Activated CD8-positive, alpha-beta T cell treated with anti-CD3 and anti-CD28 coated beads for 36 hours (primary cell): Measurements from ENCODE around the gene UBXN1. TPM values are rescaled to one million over a fixed set of nuclear protein-coding genes. Genes with fewer than 3 reads are reported as not detected.

ENCODE experiments used
- ATAC-seq: fragments of 200-7000 bp; cut with Tn5 transposase; one replicate; pipeline ENCODE4 v1.10.0; 2021; ENCODE audit warnings: mild to moderate bottlenecking, moderate library complexity
- CTCF ChIA-PET: fragments of 350-600 bp; sonication (Branson Sonifier 250); formaldehyde crosslinking; loops from one replicate; lab custom pipeline; 2021; ENCODE audit warnings: antibody characterized with exemption; lab: Charles Lee
- POLR2A ChIA-PET: fragments of 350-600 bp; sonication (Branson Sonifier 250); formaldehyde crosslinking; loops from one replicate; lab custom pipeline; 2021; ENCODE audit warnings: antibody characterized with exemption; lab: Charles Lee
- DNase-seq: peaks from one replicate; pipeline ENCODE4 v3.0.0-alpha.2; 2020
- H3K27ac Mint-ChIP-seq: one replicate; pipeline ENCODE4 v1.8.0; 2021; ENCODE audit warnings: mild to moderate bottlenecking, mixed read lengths
- H3K27me3 Mint-ChIP-seq: one replicate; pipeline ENCODE4 v1.8.0; 2021; ENCODE audit warnings: mixed read lengths
- H3K36me3 Mint-ChIP-seq: one replicate; pipeline ENCODE4 v1.8.0; 2021; ENCODE audit warnings: low read depth, mixed read lengths
- H3K4me1 Mint-ChIP-seq: one replicate; pipeline ENCODE4 v1.8.0; 2021; ENCODE audit warnings: low read depth, mixed read lengths
- H3K4me3 Mint-ChIP-seq: one replicate; pipeline ENCODE4 v1.8.0; 2021; ENCODE audit warnings: mild to moderate bottlenecking, moderate library complexity, mixed read lengths
- H3K9me3 Mint-ChIP-seq: one replicate; pipeline ENCODE4 v1.8.0; 2021; ENCODE audit warnings: mixed read lengths
- CTCF ChIP-seq: fragments of 200-600 bp; IDR thresholded peaks from one replicate; pipeline ENCODE4 v1.8.0; 2022; ENCODE audit warnings: antibody characterized with exemption, mild to moderate bottlenecking
- intact Hi-C: fragments of 100-400 bp; cut with micrococcal nuclease; formaldehyde crosslinking; loops from one replicate; pipeline ENCODE4 v1.10.0; 2022
- total RNA-seq, 2 experiments: library from RNA; stranded (reverse); gene quantifications; one replicate each; pipeline ENCODE4 v1.2.3, GENCODE V29; 2021

UBXN1 gene
- total RNA-seq, 2 experiments from 2014 or later = 104 to 120 TPM

DNA sequence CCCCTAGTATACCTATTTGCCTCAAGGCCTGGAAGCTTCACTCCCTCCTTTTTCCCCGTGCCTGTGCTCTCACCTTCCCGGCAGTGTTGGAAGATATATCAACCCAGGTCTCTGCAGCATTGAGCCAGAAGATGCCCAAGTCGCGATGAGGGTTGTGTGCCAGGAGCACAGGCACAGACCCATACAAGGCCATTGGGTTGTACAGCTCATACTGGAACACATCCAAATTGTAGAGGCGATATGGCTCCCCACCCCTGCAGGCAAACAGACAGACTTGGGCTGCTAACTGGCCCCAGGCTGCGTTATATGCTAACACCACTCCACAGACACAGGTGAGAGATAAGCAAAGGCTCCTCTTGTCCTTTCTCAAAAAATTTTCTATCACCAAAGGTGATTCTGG lies 46.4 kb downstream of the UBXN1 start:
- peaks cover 15% of the 10 kb centered on the region for H3K4me1 Mint-ChIP-seq
- CTCF ChIA-PET = no interaction called here
- no peak overlapping the region for H3K4me3 Mint-ChIP-seq
- intact Hi-C loops = no loop called here
- H3K27ac Mint-ChIP-seq = peak overlapping the region; percentile 63
- no peaks in the 10 kb centered on the region for H3K9me3 Mint-ChIP-seq
- DNase-seq (no peak), ATAC-seq (no peak)
- POLR2A ChIA-PET = interaction anchor here (0.8 to 1.6 kb wide), 4 partner anchors 9 to 209 kb away, joined by 3 to 7 read pairs (median 4); partner anchors contain the start of gene INTS5
- peaks cover 59% of the 10 kb centered on the region for H3K36me3 Mint-ChIP-seq
- H3K27me3 Mint-ChIP-seq = no peaks in the 10 kb centered on the region
- no peak for TF ChIP-seq CTCF

GRCh38 chr11:62627713-62628112 lies 51.2 kb downstream of the UBXN1 start:
- H3K36me3 Mint-ChIP-seq = peaks cover 40% of the 10 kb centered on the region

More at GRCh38 chr11:62627713-62628112, 51.2 kb downstream of the UBXN1 start:
- no peak overlapping the region for H3K4me3 Mint-ChIP-seq
- intact Hi-C loops = no loop called here
- TF ChIP-seq CTCF = no peak
- peak; percentile 12 for DNase-seq
- ChIA-PET POLR2A (no interaction called here), CTCF (interaction anchor here (1.2 to 1.6 kb wide), 2 partner anchors 13 to 67 kb away, joined by 3 to 5 read pairs; no protein-coding TSS in a partner anchor)
- ATAC-seq = peak; percentile 37
- H3K27me3 Mint-ChIP-seq = no peaks in the 10 kb centered on the region
- H3K9me3 Mint-ChIP-seq = no peaks in the 10 kb centered on the region
- peaks cover 5% of the 10 kb centered on the region for H3K4me1 Mint-ChIP-seq
- H3K27ac Mint-ChIP-seq = peak overlapping the region; percentile 14

Other genes with a start within 250 kb of the UBXN1 start
- gene AHNAK, start 132.3 kb downstream of the UBXN1 start, total RNA-seq = 10 to 100 TPM; 41.1 to 43.0 TPM
- 1,000 to 10,000 TPM; 1,925 to 1,979 TPM for gene EEF1G, start 105.2 kb downstream of the UBXN1 start, total RNA-seq
- 10 to 100 TPM; 34.4 to 38.0 TPM for gene TUT1, start 87.5 kb downstream of the UBXN1 start, total RNA-seq
- gene MTA2, start 77.2 kb downstream of the UBXN1 start, total RNA-seq = 100 to 1,000 TPM; 159 to 164 TPM
- gene EML3, start 66.3 kb downstream of the UBXN1 start, total RNA-seq = 100 to 1,000 TPM; 115 to 120 TPM
- gene ROM1, start 65.8 kb downstream of the UBXN1 start, total RNA-seq = 1 to 10 TPM in 1 of 2 experiments, under 1 TPM in 1; 0.79 to 1.1 TPM
- 10 to 100 TPM; 59.1 to 61.4 TPM for gene B3GAT3, start 57.1 kb downstream of the UBXN1 start, total RNA-seq
- 100 to 1,000 TPM; 205 to 217 TPM for gene GANAB, start 32.5 kb downstream of the UBXN1 start, total RNA-seq
- 10 to 100 TPM; 30.3 to 31.5 TPM for gene INTS5, start 25.8 kb downstream of the UBXN1 start, total RNA-seq
- gene C11orf98, start 13.9 kb downstream of the UBXN1 start, total RNA-seq = 100 to 1,000 TPM; 108 TPM
- 10 to 100 TPM; 37.1 to 43.6 TPM for gene CSKMT, start 13.8 kb downstream of the UBXN1 start, total RNA-seq
- gene UQCC3, start 7.4 kb downstream of the UBXN1 start, total RNA-seq = 1 to 10 TPM; 4.7 TPM
- gene LBHD1, start 6.8 kb downstream of the UBXN1 start, total RNA-seq = 10 to 100 TPM; 12.0 to 12.9 TPM
- not detected for gene LRRN4CL, start 10.5 kb upstream of the UBXN1 start, total RNA-seq
- gene BSCL2, start 28.4 kb upstream of the UBXN1 start, total RNA-seq = 10 to 100 TPM; 22.1 to 24.1 TPM
- gene GNG3, start 28.6 kb upstream of the UBXN1 start, total RNA-seq = not detected
- 10 to 100 TPM; 54.9 to 58.6 TPM for gene HNRNPUL2, start 48.4 kb upstream of the UBXN1 start, total RNA-seq
- 10 to 100 TPM; 33.7 to 37.9 TPM for gene TTC9C, start 49.4 kb upstream of the UBXN1 start, total RNA-seq
- gene ZBTB3, start 75.1 kb upstream of the UBXN1 start, total RNA-seq = 10 to 100 TPM in 1 of 2 experiments, 1 to 10 TPM in 1; 9.8 to 11.8 TPM
- gene POLR2G, start 82.5 kb upstream of the UBXN1 start, total RNA-seq = 100 to 1,000 TPM; 109 to 111 TPM
- 10 to 100 TPM; 13.7 to 16.7 TPM for gene TAF6L, start 92.3 kb upstream of the UBXN1 start, total RNA-seq
- 10 to 100 TPM; 18.6 to 19.5 TPM for gene TMEM179B, start 108.3 kb upstream of the UBXN1 start, total RNA-seq
- gene TMEM223, start 112.9 kb upstream of the UBXN1 start, total RNA-seq = 10 to 100 TPM; 12.3 to 12.7 TPM
- gene NXF1, start 126.4 kb upstream of the UBXN1 start, total RNA-seq = 10 to 100 TPM; 80.9 to 90.0 TPM
- gene STX5, start 153.0 kb upstream of the UBXN1 start, total RNA-seq = 10 to 100 TPM; 22.0 to 22.8 TPM
- not detected for gene TEX54, start 153.8 kb upstream of the UBXN1 start, total RNA-seq
- 10 to 100 TPM; 96.5 to 99.3 TPM for gene WDR74, start 160.5 kb upstream of the UBXN1 start, total RNA-seq
- gene SLC3A2, start 201.8 kb upstream of the UBXN1 start, total RNA-seq = 100 to 1,000 TPM; 299 to 315 TPM
- not detected for gene CHRM1, start 242.3 kb upstream of the UBXN1 start, total RNA-seq